GM19035 (cell line): Measurements from ENCODE around the gene BTG1.
A peak's percentile ranks its signal among the peaks of the same experiment; 100 is the strongest.

Experiments used
- ATAC-seq: cut with Tn5 transposase; IDR thresholded peaks from one replicate; pipeline ENCODE4 v1.9.1; 2021; ENCODE audit not compliant: unreplicated experiment

Gene BTG1

DNA sequence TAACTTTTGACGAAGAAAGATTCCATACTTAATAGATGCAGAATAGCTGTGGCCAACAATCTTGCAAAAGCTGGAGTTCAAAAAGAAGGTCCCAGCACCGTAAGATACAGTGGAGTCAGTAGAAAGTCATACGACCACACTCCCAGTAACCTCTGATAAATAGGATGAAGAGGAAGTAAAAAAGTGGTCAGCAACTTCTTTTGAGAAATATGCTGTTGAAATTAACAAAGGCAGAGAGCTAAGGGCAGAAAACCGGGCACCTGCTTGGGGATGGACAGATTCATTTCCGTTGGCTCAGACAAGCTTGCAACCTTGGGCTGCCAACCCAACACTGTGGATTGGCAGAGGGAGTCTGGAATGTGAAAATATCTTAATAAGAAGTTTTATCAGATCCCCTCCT lies 40.0 kb downstream of the BTG1 start:
- ATAC-seq: no peak

DNA sequence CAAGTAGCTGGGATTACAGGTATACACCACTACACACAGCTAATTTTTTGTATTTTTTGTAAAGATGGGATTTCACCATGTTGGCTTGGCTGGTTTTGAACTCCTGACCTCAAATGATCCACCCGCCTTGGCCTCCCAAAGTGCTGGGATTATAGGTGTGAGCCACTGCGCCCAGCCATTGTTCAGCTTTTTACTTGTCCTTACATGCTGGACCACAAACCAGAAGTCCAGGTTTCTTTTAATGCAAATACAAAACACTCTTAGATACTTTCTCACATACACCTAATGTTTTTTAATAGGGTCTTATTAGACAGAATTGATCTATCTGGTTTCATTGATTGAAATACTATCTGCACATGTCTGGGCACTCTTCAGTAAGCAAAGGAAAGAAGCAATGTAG lies 40.5 kb downstream of the BTG1 start:
- ATAC-seq: no peak

DNA sequence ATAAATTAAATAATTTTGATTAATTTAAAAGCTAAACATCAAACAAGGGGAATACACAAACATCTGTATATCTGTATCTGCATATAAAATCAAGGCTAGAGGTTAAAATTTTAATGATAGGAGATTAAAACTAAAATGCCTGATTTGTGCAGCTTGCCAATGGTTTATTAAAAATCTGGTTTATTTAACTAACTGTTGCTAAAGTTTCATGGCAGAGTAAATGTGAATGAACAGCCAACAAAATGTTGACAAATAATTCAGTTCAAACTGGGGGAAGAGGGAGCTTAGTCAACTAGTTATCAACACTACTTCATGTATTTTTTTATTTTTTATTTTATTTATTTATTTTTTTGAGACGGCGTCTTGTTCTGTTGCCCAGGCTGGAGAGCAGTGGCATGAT lies 43.0 kb downstream of the BTG1 start:
- ATAC-seq: no peak

DNA sequence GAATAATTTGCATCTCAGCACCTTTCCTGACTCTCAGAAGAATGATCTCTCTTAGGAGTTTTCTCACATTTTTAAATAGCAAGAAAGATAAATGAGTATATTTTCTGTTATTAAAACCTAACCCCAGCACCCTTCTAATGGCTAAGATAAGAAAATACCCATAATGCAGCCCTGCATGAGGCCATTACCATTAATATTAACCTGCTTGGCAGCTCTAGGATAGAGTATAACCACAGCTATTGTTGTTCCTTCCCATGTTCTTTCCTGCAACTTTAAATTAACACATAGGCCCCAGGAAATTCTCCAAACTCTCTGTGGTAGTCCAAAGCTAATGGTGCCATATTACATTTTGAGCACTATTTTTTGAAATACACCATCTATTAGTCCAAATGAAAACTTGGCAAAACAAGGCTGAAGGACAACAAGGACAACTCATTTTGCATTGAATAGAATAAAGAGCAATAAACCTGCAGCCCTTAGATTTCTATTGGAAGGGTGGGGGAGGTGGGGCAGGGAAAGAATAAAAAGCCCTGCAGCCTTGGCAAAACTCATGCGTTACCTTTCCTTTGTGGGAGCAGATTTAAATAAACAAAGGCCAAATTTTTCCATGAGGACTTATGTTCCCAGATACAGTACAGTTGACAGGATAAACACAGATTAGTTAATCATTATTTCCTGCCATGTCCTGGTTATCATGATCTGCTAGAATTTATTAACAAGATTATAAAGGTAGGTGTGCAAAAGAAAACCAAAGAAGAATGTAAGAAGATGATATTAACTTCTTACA lies 46.9 kb downstream of the BTG1 start:
- ATAC-seq: no peak

DNA sequence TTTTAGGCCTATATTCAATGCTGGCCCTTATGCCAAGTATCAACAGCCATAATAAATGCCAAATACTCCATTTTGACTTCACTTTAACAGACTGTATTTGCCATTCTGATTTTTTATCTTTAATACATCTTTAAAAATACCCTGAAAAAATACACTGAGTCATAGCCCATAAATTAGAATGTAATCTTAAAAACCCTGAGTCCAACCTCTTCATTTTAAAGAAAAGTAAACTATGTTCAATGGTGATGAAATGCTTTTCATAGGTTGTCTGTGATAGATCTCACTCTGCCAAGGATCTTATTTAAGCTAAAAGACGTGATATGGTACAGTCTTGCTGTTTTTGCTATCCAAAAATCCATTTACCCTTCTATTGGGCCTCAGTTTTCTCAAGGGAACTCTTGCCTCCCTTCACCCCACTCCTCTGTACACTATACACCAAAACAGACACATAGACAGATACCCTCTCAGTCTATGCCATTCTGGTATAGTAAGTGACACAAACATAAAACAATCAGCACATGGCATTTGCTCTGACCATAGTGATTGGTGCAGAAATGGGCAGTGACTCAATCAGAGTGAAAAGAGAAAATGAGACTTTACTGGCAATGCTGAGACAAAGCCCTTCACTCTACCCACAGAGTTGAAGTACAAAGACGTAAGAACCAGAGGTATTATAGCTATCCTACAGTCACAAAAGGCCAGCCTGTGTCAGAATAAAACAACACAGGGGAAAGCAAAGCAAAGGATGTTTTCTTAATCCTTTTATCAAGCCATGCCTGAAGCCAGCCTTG lies 49.1 kb downstream of the BTG1 start:
- no peak for ATAC-seq

DNA sequence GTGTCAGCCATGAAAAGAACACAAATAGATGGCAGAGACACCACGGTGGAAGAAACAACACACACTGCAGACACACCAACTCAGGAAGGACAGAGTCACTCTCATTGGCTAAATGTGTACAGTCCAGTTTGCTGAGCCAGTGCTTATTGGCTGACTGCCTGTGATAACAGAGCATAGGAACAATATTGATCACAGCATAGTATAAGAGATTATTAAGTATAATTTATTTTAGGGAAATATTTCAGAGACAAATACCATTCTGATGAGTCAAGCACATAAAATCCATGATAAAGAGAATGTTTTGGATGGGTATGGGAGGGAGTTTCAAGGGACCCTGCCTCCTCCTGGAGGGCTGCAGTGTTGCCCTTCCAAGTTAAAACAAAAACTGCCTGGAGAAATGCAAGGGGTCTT lies 50.9 kb downstream of the BTG1 start:
- peak; percentile 41 for ATAC-seq

DNA sequence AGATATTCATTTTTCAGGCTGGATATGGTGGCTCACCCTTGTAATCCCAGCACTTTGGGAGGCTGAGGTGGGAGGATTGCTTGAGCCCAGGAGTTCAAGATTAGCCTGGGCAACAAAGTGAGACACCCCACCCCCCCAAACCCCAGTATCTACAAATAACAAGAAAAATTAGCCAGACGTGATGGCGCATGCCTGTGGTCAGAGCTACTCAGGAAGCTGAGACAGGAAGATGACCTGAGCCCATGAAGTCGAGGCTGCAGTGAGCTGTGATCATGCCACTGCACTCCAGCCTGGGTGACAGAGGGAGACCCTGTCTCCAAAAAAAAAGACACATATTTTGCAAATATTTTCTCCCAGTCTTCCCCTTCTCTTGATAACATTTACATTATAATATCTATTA lies 51.3 kb downstream of the BTG1 start:
- ATAC-seq: peak; percentile 76
